NCI-H82 treated with DMSO at 0.1 percent for 48 hours (cell line): ENCODE measurements around the gene HMCES.
"Not testable (repeated sequence)": the region's sequence is repeated elsewhere in the genome, so short reads cannot be mapped to it uniquely, and the experiment has no call there.

Experiments used
- DNase-seq: peaks from one replicate; lab custom pipeline; 2025; ENCODE audit not compliant: unreplicated experiment; lab: John Stamatoyannopoulos, UW

The HMCES gene

GRCh38 chr3:129317014-129317771, 38.5 kb downstream of the HMCES start:
- no peak for DNase-seq

- no peak for DNase-seq
Measured at GRCh38 chr3:129317848-129318247, 39.2 kb downstream of the HMCES start.

GRCh38 chr3:129318921-129319320, 40.3 kb downstream of the HMCES start:
- no peak for DNase-seq

GRCh38 chr3:129320261-129320660, 41.6 kb downstream of the HMCES start:
- DNase-seq, result no peak

GRCh38 chr3:129320825-129321487, 42.3 kb downstream of the HMCES start:
- no peak for DNase-seq

- DNase-seq, result no peak
Measured at GRCh38 chr3:129321887-129322286, 43.2 kb downstream of the HMCES start.

- DNase-seq, result no peak
Measured at GRCh38 chr3:129323651-129324294, 45.1 kb downstream of the HMCES start.

- no peak for DNase-seq
Measured at GRCh38 chr3:129324855-129325254, 46.2 kb downstream of the HMCES start.

- no peak for DNase-seq
Measured at GRCh38 chr3:129325383-129325782, 46.7 kb downstream of the HMCES start.

- no peak for DNase-seq
Measured at GRCh38 chr3:129326138-129326537, 47.5 kb downstream of the HMCES start.

GRCh38 chr3:129326595-129326994, 47.9 kb downstream of the HMCES start:
- DNase-seq, result no peak

GRCh38 chr3:129327510-129327909, 48.8 kb downstream of the HMCES start:
- no peak for DNase-seq

GRCh38 chr3:129329858-129330257, 51.2 kb downstream of the HMCES start:
- DNase-seq, result no peak

GRCh38 chr3:129330409-129330808, 51.7 kb downstream of the HMCES start:
- no peak for DNase-seq

- no peak for DNase-seq
Measured at GRCh38 chr3:129333891-129334290, 55.2 kb downstream of the HMCES start.

- DNase-seq, result no peak
Measured at GRCh38 chr3:129336093-129336706, 57.5 kb downstream of the HMCES start.

- not testable (repeated sequence) for DNase-seq
Measured at GRCh38 chr3:129337719-129338118, 59.0 kb downstream of the HMCES start.

GRCh38 chr3:129339186-129339585, 60.5 kb downstream of the HMCES start:
- DNase-seq, result not testable (repeated sequence)

GRCh38 chr3:129339833-129340232, 61.2 kb downstream of the HMCES start:
- DNase-seq, result not testable (repeated sequence)

- DNase-seq, result peak; percentile 22
Measured at GRCh38 chr3:129341331-129342141, 62.9 kb downstream of the HMCES start.
